K562 (cell line): ENCODE results near the gene TTLL12. TPM values are rescaled to one million over a fixed set of nuclear protein-coding genes. Genes with fewer than 3 reads are reported as not detected.

Source experiments
- ATAC-seq: fragments of 200-7000 bp; cut with Tn5 transposase; 3 replicates; pipeline ENCODE4 v1.9.1; 2020; ENCODE audit warnings: moderate library complexity
- BruUV-seq: library from RNA; stranded (reverse); fragments of 400-500 nt; replicated peaks from 2 replicates; lab custom pipeline; 2021; lab: Mats Ljungman, UMichigan
- CTCF ChIA-PET: fragments of 300-600 bp; formaldehyde crosslinking; extraction: SDS; loops from one replicate; lab custom pipeline; 2021; ENCODE audit warnings: low intra/inter-chr PET ratio; lab: Yijun Ruan, JAX
- POLR2A ChIA-PET: fragments of 300-600, 350-650 bp; sonication (Branson Sonifier 250); formaldehyde crosslinking; extraction: SDS; loops from one replicate; lab custom pipeline; 2021; ENCODE audit warnings: antibody characterized with exemption, inconsistent platforms; lab: Yijun Ruan, JAX
- DNase-seq, 4 experiments: peaks; one replicate each; pipeline versions ENCODE4 v3.0.0 to v3.0.0-alpha.2; 2011 to 2018; ENCODE audit warnings: low spot score in 3 of 4, mixed read lengths in 3 of 4; ENCODE audit errors: extremely low read depth in 1 of 4
- FAIRE-seq: peaks from 2 replicates; lab custom pipeline; 2011; peaks lifted over from hg19 to GRCh38; lab: Jason Lieb, UNC
- H2AFZ ChIP-seq: 2 replicates; pipeline ENCODE4 v1.6.0; 2011; ENCODE audit warnings: low read depth, low read length, control low read depth, inconsistent platforms
- H3K27ac ChIP-seq: fragments of 200-600 bp; 3 replicates; pipeline ENCODE4 v1.8.0; 2011; ENCODE audit warnings: low read depth, mild to moderate bottlenecking, control low read depth, inconsistent platforms, low read length, moderate library complexity, mixed read lengths; ENCODE audit errors: extremely low read depth
- H3K27me3 ChIP-seq, 2 experiments: fragments of 300-600 bp in 1 of 2; 2 replicates in 1 of 2; 3 replicates in 1 of 2; pipeline versions ENCODE4 v1.6.0 to v1.8.0; 2011; ENCODE audit warnings: inconsistent platforms in 2 of 2, low read length in 2 of 2, mild to moderate bottlenecking in 1 of 2, mixed read lengths in 1 of 2, moderate library complexity in 1 of 2; ENCODE audit not compliant: control insufficient read depth in 2 of 2, insufficient read depth in 2 of 2
- H3K36me3 ChIP-seq: fragments of 300-600 bp; 3 replicates; pipeline ENCODE4 v1.8.0; 2011; ENCODE audit warnings: mild to moderate bottlenecking, low read length, inconsistent platforms; ENCODE audit not compliant: control insufficient read depth, insufficient read depth
- H3K4me1 ChIP-seq, 2 experiments: fragments of 200-600 bp in 1 of 2; replicated peaks in 1 of 2; 2 replicates in 1 of 2; 3 replicates in 1 of 2; pipeline versions ENCODE4 v1.5.1 to v1.8.0; 2011; ENCODE audit warnings: inconsistent platforms in 2 of 2, low read length in 2 of 2, mild to moderate bottlenecking in 1 of 2, mixed read lengths in 1 of 2, moderate library complexity in 1 of 2; ENCODE audit not compliant: control insufficient read depth in 2 of 2, insufficient read depth in 2 of 2
- H3K4me2 ChIP-seq: 2 replicates; pipeline ENCODE4 v1.6.1; 2011; ENCODE audit warnings: low read length, control low read depth, inconsistent platforms, mixed read lengths; ENCODE audit not compliant: insufficient read depth
- H3K4me3 ChIP-seq: fragments of 200-600 bp; sonication (generic), shearing (Covaris generic); 2 replicates; pipeline ENCODE4 v1.5.1; 2016; ENCODE audit warnings: control low read depth, inconsistent platforms
- H3K79me2 ChIP-seq: fragments of 200-600 bp; 3 replicates; pipeline ENCODE4 v1.8.0; 2011; ENCODE audit warnings: low read length, inconsistent platforms; ENCODE audit not compliant: control insufficient read depth, insufficient read depth
- H3K9ac ChIP-seq, 2 experiments: 2 replicates each; pipeline versions ENCODE4 v1.6.0 to v1.6.1; 2011; ENCODE audit warnings: low read depth in 2 of 2, low read length in 2 of 2, control low read depth in 1 of 2, inconsistent platforms in 1 of 2, mild to moderate bottlenecking in 1 of 2, mixed read lengths in 1 of 2; ENCODE audit not compliant: insufficient read depth in 1 of 2
- H3K9me1 ChIP-seq: one replicate; pipeline ENCODE4 v1.6.0; 2011; ENCODE audit warnings: inconsistent platforms, mild to moderate bottlenecking, low read length, moderate library complexity; ENCODE audit not compliant: control insufficient read depth, insufficient read depth
- H3K9me3 ChIP-seq: replicated peaks from 2 replicates; pipeline ENCODE4 v1.5.1; 2011; ENCODE audit warnings: low read depth, low read length, inconsistent platforms; ENCODE audit not compliant: control insufficient read depth, insufficient read depth
- H4K20me1 ChIP-seq: replicated peaks from 2 replicates; pipeline ENCODE4 v1.6.1; 2011; ENCODE audit warnings: low read length, inconsistent platforms, mixed read lengths; ENCODE audit not compliant: control insufficient read depth, insufficient read depth
- EP400 ChIP-seq: fragments of 450-650 bp; IDR thresholded peaks from 2 replicates; pipeline ENCODE4 v1.6.1; 2017; ENCODE audit warnings: antibody characterized with exemption, mild to moderate bottlenecking, moderate library complexity
- POLR2A ChIP-seq: fragments of 450-650 bp; conservative IDR thresholded peaks from 2 replicates; pipeline ENCODE4 v1.6.1; 2016
- PTTG1 ChIP-seq: fragments of 450-650 bp; IDR thresholded peaks from 2 replicates; pipeline ENCODE4 v1.6.1; 2016; ENCODE audit warnings: low read depth, mild to moderate bottlenecking, missing genetic modification characterization, missing compliant biosample characterization
- SNIP1 ChIP-seq: fragments of 450-650 bp; IDR thresholded peaks from 2 replicates; pipeline ENCODE4 v1.7.1; 2017; ENCODE audit warnings: low read depth, mild to moderate bottlenecking
- SREBF1 ChIP-seq: fragments of 150-350 bp; IDR thresholded peaks from 2 replicates; pipeline ENCODE4 v1.6.1; 2014; ENCODE audit warnings: antibody characterized with exemption, low read depth, low read length, borderline replicate concordance
- ZKSCAN1 ChIP-seq: fragments of 150-350 bp; IDR thresholded peaks from 2 replicates; pipeline ENCODE4 v1.6.1; 2016; ENCODE audit warnings: low read depth, low read length
- ZNF41 ChIP-seq: fragments of 250-450 bp; sonication (Bioruptor Pico); conservative IDR thresholded peaks from 2 replicates; pipeline ENCODE4 v1.4.0; 2020; ENCODE audit warnings: mild to moderate bottlenecking
- WGBS: fragments of 100-300 bp; shearing (Covaris generic); methylation state at CpG from one replicate; pipeline ENCODE4 v1.1.6; 2016; ENCODE audit warnings: low coverage, mixed read lengths; ENCODE audit not compliant: insufficient coverage; ENCODE audit errors: missing lambda C conversion rate; 5-methylcytosine and 5-hydroxymethylcytosine counted together
- in situ Hi-C: fragments of 300-500 bp; cut with MboI; formaldehyde crosslinking; loops from 4 replicates; pipeline ENCODE4 v1.15.0; 2018; ENCODE audit warnings: inconsistent platforms, mixed read lengths
- intact Hi-C: fragments of 100-400 bp; cut with micrococcal nuclease; formaldehyde crosslinking; loops from 2 replicates; pipeline ENCODE4 v1.14.2; 2022
- polyA plus RNA-seq, 8 experiments: library from polyadenylated mRNA; depleted of rRNA in 4 of 8; stranded (reverse) in 5 of 8; unstranded in 3 of 8; fragments of >200 nt; fragmentation: Nextera tagmentation in 2 of 8; fragmentation: Illumina TruSeq in 1 of 8; extraction: Ambion mirVana in 2 of 8; extraction: Trizol in 1 of 8; gene quantifications; 2 replicates each; pipeline versions ENCODE4 v1.2.1 to v1.2.3, GENCODE V29; 2011 to 2014; ENCODE audit warnings: inconsistent platforms in 1 of 8, missing spikeins in 1 of 8
- total RNA-seq, 7 experiments: library from RNA; depleted of rRNA in 6 of 7; stranded (reverse); fragments of >200 nt in 6 of 7; fragmentation: Illumina TruSeq in 2 of 7; extraction: Trizol in 2 of 7; gene quantifications; 2 replicates each; pipeline versions ENCODE4 v1.2.1 to v1.2.3, GENCODE V29; 2011 to 2021; ENCODE audit warnings: low replicate concordance in 1 of 7
- TF ChIP-seq, protein P1 (sequence below): fragments of 450-650 bp; formaldehyde crosslinking; IDR thresholded peaks from 2 replicates; pipeline ENCODE4 v1.4.0; 2020; ENCODE audit warnings: mild to moderate bottlenecking, moderate library complexity

TTLL12 gene
- total and polyA plus RNA-seq, 9 of the 15 experiments (the other 6 are each of a cell fraction or from before 2014, with no cell fraction given): 1.3 to 128 (median 43.0) TPM

DNA sequence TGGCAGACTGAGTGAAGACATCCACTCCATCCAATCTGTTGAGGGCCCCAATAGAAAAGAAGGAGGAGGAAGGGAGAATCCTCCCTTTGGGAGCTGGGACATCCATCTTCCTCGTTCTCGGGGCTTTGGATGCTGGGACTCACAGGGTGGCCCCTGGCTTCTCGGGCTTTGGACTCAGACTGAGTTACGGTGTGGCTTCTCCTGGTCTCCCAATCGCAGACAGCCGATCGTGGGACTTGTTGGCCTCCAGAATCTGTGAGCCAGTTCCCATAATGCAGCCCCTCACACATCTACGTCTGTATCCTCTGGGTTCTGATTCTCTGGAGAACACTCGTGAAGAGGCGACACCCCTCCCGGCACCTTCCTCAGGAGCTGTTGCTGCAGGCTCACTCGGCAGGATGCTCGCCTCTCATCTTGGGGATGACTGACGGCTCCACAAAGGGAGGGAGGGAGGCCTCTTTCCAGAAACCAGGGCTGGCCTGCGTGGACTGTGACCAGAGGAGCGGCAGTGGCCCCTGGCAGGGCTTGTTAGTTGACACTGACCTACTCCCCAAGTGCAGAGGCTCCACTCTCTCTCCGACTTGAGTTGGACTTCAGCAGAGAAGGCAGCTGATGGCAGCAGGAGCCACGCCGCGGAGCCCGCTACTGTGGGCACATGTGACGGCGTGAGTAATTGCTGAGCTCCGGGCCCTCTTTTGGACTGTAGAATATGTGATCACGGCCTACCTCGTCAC is 14.7 kb upstream of the TTLL12 start:
- CTCF ChIA-PET: no interaction called here
- Histone ChIP-seq H3K4me1 (peaks cover 0 to 10% of the 10 kb centered on the region in 2 experiments; a peak in 2 of 5 replicates), H3K27ac (no peak overlapping the region), H3K9me3 (no peaks in the 10 kb centered on the region), H3K9ac (no peak overlapping the region), H3K4me2 (no peak overlapping the region), H3K27me3 (peaks cover 0 to 11% of the 10 kb centered on the region in 2 experiments; a peak in 3 of 5 replicates), H4K20me1 (no peaks in the 10 kb centered on the region), H3K79me2 (no peaks in the 10 kb centered on the region), H2AFZ (no peak overlapping the region), H3K9me1 (no peaks in the 10 kb centered on the region), H3K4me3 (no peak overlapping the region), H3K36me3 (no peaks in the 10 kb centered on the region)
- ATAC-seq (no peak), DNase-seq (no peak), FAIRE-seq (no peak)
- POLR2A ChIA-PET: interaction anchor here (0.9 kb wide), 1 partner anchor 15 kb away, joined by 3 read pairs; no protein-coding TSS in a partner anchor
- in situ Hi-C loops (no loop called here), intact Hi-C loops (no loop called here)
- WGBS: 63% methylated on average over 17 of the region's 26 CpGs
- TF ChIP-seq SREBF1 (no peak), PTTG1 (no peak), ZKSCAN1 (no peak), ZNF41 (no peak), POLR2A (no peak), EP400 (no peak), SNIP1 (no peak)
- TF ChIP-seq, protein P1, sequence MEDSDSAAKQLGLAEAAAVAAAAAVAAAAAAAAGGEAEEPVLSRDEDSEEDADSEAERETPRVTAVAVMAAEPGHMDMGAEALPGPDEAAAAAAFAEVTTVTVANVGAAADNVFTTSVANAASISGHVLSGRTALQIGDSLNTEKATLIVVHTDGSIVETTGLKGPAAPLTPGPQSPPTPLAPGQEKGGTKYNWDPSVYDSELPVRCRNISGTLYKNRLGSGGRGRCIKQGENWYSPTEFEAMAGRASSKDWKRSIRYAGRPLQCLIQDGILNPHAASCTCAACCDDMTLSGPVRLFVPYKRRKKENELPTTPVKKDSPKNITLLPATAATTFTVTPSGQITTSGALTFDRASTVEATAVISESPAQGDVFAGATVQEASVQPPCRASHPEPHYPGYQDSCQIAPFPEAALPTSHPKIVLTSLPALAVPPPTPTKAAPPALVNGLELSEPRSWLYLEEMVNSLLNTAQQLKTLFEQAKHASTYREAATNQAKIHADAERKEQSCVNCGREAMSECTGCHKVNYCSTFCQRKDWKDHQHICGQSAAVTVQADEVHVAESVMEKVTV (CRISPR knock-in tag): no peak
- no TSS peak for BruUV-seq
